HEK293 (cell line): ENCODE data around the gene ANXA7.
A peak's percentile ranks its signal among the peaks of the same experiment; 100 is the strongest.

Experiments used
- CTCF ChIA-PET: fragments of 350-600 bp; formaldehyde crosslinking; extraction: SDS; loops from one replicate; lab custom pipeline; 2021; ENCODE audit warnings: antibody characterized with exemption; lab: Yijun Ruan, JAX
- POLR2A ChIA-PET: fragments of 300-600 bp; formaldehyde crosslinking; extraction: SDS; loops from one replicate; lab custom pipeline; 2020; ENCODE audit warnings: antibody characterized with exemption, inconsistent platforms; lab: Yijun Ruan, JAX
- H3K27ac ChIP-seq: fragments of 200-500 bp; sonication (Bioruptor generic); 2 replicates; pipeline ENCODE4 v1.5.1; 2014; ENCODE audit warnings: low read depth, low read length, control low read depth, inconsistent platforms; ENCODE audit errors: extremely low read depth
- H3K36me3 ChIP-seq, 2 experiments: fragments of 200-500 bp in 1 of 2; sonication (Bioruptor generic) in 1 of 2; 1 replicate in 1 of 2; 2 replicates in 1 of 2; pipeline ENCODE4 v1.5.1; 2014 to 2017; ENCODE audit warnings: inconsistent platforms in 2 of 2, low read length in 2 of 2; ENCODE audit not compliant: control insufficient read depth in 2 of 2, insufficient read depth in 1 of 2
- H3K4me1 ChIP-seq: fragments of 200-500 bp; sonication (Bioruptor generic); 2 replicates; pipeline ENCODE4 v1.5.1; 2014; ENCODE audit warnings: mild to moderate bottlenecking, low read length, inconsistent platforms; ENCODE audit not compliant: control insufficient read depth, insufficient read depth
- H3K4me3 ChIP-seq: 2 replicates; pipeline ENCODE4 v1.5.1; 2011; ENCODE audit warnings: low read depth, mild to moderate bottlenecking, control low read depth, low read length, moderate library complexity
- H3K9me3 ChIP-seq: fragments of 200-500 bp; sonication (Bioruptor generic); 2 replicates; pipeline ENCODE4 v1.5.1; 2014; ENCODE audit warnings: low read depth, low read length, inconsistent platforms; ENCODE audit not compliant: control insufficient read depth, insufficient read depth
- BCL11A ChIP-seq: fragments of 450-650 bp; formaldehyde crosslinking; IDR thresholded peaks from 2 replicates; pipeline ENCODE4 v1.5.1; 2016; ENCODE audit warnings: low read depth, missing biosample characterization, missing genetic modification characterization
- GLIS2 ChIP-seq: fragments of 450-650 bp; formaldehyde crosslinking; IDR thresholded peaks from 2 replicates; pipeline ENCODE4 v1.5.1; 2016; ENCODE audit warnings: missing biosample characterization, missing genetic modification characterization
- KLF1 ChIP-seq: fragments of 450-650 bp; formaldehyde crosslinking; IDR thresholded peaks from 2 replicates; pipeline ENCODE4 v1.5.1; 2016; ENCODE audit warnings: missing biosample characterization, missing genetic modification characterization
- KLF8 ChIP-seq: fragments of 450-650 bp; formaldehyde crosslinking; IDR thresholded peaks from 2 replicates; pipeline ENCODE4 v1.5.1; 2016; ENCODE audit warnings: missing biosample characterization, missing genetic modification characterization
- MEIS1 ChIP-seq: sonication (generic); formaldehyde crosslinking; IDR thresholded peaks from 2 replicates; pipeline ENCODE4 v1.8.1; 2022; ENCODE audit warnings: missing genetic modification reagents, mild to moderate bottlenecking, borderline replicate concordance
- PRDM1 ChIP-seq: fragments of 450-650 bp; formaldehyde crosslinking; IDR thresholded peaks from 2 replicates; pipeline ENCODE4; 2016; ENCODE audit warnings: missing biosample characterization, missing genetic modification characterization
- YY1 ChIP-seq: fragments of 450-650 bp; formaldehyde crosslinking; IDR thresholded peaks from 2 replicates; pipeline ENCODE4 v1.5.1; 2018; ENCODE audit warnings: missing biosample characterization, missing genetic modification characterization
- ZBTB21 ChIP-seq: fragments of 450-650 bp; formaldehyde crosslinking; IDR thresholded peaks from 2 replicates; pipeline ENCODE4 v1.5.1; 2017; ENCODE audit warnings: missing biosample characterization, missing genetic modification characterization
- ZBTB48 ChIP-seq: fragments of 450-650 bp; formaldehyde crosslinking; IDR thresholded peaks from 2 replicates; pipeline ENCODE4 v1.5.1; 2016; ENCODE audit warnings: missing biosample characterization, missing genetic modification characterization
- ZFP3 ChIP-seq: fragments of 450-650 bp; formaldehyde crosslinking; IDR thresholded peaks from 2 replicates; pipeline ENCODE4 v1.5.1; 2016; ENCODE audit warnings: low read depth, missing biosample characterization, missing genetic modification characterization
- ZIC2 ChIP-seq: fragments of 450-650 bp; formaldehyde crosslinking; IDR thresholded peaks from 2 replicates; pipeline ENCODE4 v1.5.1; 2016; ENCODE audit warnings: missing biosample characterization, missing genetic modification characterization
- ZNF157 ChIP-seq: fragments of 450-650 bp; formaldehyde crosslinking; IDR thresholded peaks from 2 replicates; pipeline ENCODE4 v1.5.1; 2016; ENCODE audit warnings: missing biosample characterization, missing genetic modification characterization
- ZNF169 ChIP-seq: fragments of 450-650 bp; formaldehyde crosslinking; IDR thresholded peaks from 2 replicates; pipeline ENCODE4 v1.5.1; 2016; ENCODE audit warnings: missing biosample characterization, missing genetic modification characterization
- ZNF2 ChIP-seq: fragments of 450-650 bp; formaldehyde crosslinking; IDR thresholded peaks from 2 replicates; pipeline ENCODE4 v1.5.1; 2016; ENCODE audit warnings: missing biosample characterization, missing genetic modification characterization
- ZNF324 ChIP-seq: fragments of 450-650 bp; formaldehyde crosslinking; IDR thresholded peaks from 2 replicates; pipeline ENCODE4 v1.5.1; 2016; ENCODE audit warnings: missing biosample characterization, missing genetic modification characterization
- ZNF510 ChIP-seq: fragments of 450-650 bp; formaldehyde crosslinking; IDR thresholded peaks from 2 replicates; pipeline ENCODE4 v1.5.1; 2018; ENCODE audit warnings: mild to moderate bottlenecking, missing genetic modification characterization, missing biosample characterization; ENCODE audit not compliant: insufficient replicate concordance
- ZNF600 ChIP-seq: fragments of 450-650 bp; formaldehyde crosslinking; IDR thresholded peaks from 2 replicates; pipeline ENCODE4 v1.5.1; 2016; ENCODE audit warnings: missing biosample characterization, missing genetic modification characterization
- ZNF623 ChIP-seq: fragments of 450-650 bp; formaldehyde crosslinking; IDR thresholded peaks from 2 replicates; pipeline ENCODE4 v1.5.1; 2016; ENCODE audit warnings: missing biosample characterization, missing genetic modification characterization
- ZNF626 ChIP-seq: fragments of 450-650 bp; sonication (Bioruptor Pico); formaldehyde crosslinking; IDR thresholded peaks from 2 replicates; pipeline ENCODE4 v1.5.1; 2018; ENCODE audit warnings: missing biosample characterization, missing genetic modification characterization, inconsistent platforms
- ZNF76 ChIP-seq: fragments of 450-650 bp; formaldehyde crosslinking; IDR thresholded peaks from 2 replicates; pipeline ENCODE4; 2016; ENCODE audit warnings: low read depth, missing biosample characterization, missing genetic modification characterization, borderline replicate concordance
- ZNF768 ChIP-seq: fragments of 450-650 bp; formaldehyde crosslinking; IDR thresholded peaks from 2 replicates; pipeline ENCODE4 v1.5.1; 2018; ENCODE audit warnings: missing biosample characterization, mild to moderate bottlenecking, missing genetic modification characterization
- TF ChIP-seq, protein P1 (sequence below): fragments of 450-650 bp; formaldehyde crosslinking; IDR thresholded peaks from 2 replicates; pipeline ENCODE4 v1.5.1; 2016; ENCODE audit warnings: missing biosample characterization, missing genetic modification characterization
- TF ChIP-seq, protein P2 (sequence below): fragments of 450-650 bp; formaldehyde crosslinking; IDR thresholded peaks from 2 replicates; pipeline ENCODE4 v1.5.1; 2016; ENCODE audit warnings: missing biosample characterization, missing genetic modification characterization
- TF ChIP-seq, protein P3 (sequence below): fragments of 450-650 bp; IDR thresholded peaks from 2 replicates; pipeline ENCODE4 v1.5.1; 2018; ENCODE audit warnings: missing biosample characterization, missing genetic modification characterization
- TF ChIP-seq, protein P4 (sequence below): fragments of 450-650 bp; formaldehyde crosslinking; IDR thresholded peaks from 2 replicates; pipeline ENCODE4 v1.5.1; 2016; ENCODE audit warnings: missing biosample characterization, missing genetic modification characterization
- TF ChIP-seq, protein P5 (sequence below): fragments of 450-650 bp; formaldehyde crosslinking; IDR thresholded peaks from 2 replicates; pipeline ENCODE4 v1.5.1; 2016; ENCODE audit warnings: missing biosample characterization, missing genetic modification characterization

The ANXA7 gene

DNA sequence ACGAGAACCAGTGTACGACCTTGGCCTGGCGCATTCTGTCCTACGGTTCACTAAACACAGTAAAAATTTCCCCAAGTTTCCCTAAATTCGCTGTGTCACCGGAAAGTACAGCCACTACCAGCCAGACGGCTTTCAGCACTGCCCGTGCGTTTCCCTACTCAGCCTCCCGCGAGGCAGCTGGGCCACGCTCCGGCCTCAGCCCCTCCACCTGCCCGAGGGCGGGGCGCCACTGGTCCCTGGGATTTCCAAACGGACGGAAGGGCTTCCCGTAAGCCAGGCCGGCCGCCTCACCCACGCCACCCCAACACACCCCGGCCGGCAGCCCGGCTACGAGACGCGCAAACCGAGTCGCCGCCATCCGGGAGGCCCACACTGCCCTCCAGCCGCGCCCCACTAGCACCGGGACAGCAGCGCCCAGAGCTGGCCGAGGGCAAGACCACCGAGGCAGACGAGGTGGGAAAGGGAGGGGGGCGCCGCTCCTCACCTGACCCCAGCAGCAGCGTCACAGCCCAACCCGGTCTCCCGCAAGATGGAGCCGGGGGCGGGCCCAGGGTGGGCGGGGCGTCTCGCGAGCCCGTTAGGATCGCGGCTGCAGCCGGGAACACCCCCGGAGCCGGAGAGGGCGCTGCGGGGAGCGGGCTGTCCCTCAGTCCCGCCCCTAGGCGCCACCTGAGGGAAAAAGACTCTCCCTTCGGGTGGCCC, at the start of gene ANXA7:
Gene ANXA7, minus strand, starts transcription at position 531 of the 702 bp plus-strand sequence. CDS start 13,202 bp downstream, outside the sequence.
- Histone ChIP-seq H3K4me1 (no peaks in the 10 kb centered on the region), H3K27ac (peak within 1 kb of the TSS; percentile 83), H3K9me3 (no peaks in the 10 kb centered on the region), H3K4me3 (peak within 1 kb of the TSS; percentile 99), H3K36me3 (no peaks in the 10 kb centered on the region; a peak in 1 of 3 replicates)
- ChIA-PET POLR2A (interaction anchor here (0.8 to 3.2 kb wide), 5 partner anchors 15 to 166 kb away, joined by 3 to 22 read pairs (median 3); partner anchors contain the start of genes CFAP70, DNAJC9 and PPP3CB), CTCF (interaction anchor here (0.6 kb wide), 1 partner anchor 10 kb away, joined by 4 read pairs; no protein-coding TSS in a partner anchor)
- TF ChIP-seq ZBTB21, result peak; percentile 63
- TF ChIP-seq, protein P1, sequence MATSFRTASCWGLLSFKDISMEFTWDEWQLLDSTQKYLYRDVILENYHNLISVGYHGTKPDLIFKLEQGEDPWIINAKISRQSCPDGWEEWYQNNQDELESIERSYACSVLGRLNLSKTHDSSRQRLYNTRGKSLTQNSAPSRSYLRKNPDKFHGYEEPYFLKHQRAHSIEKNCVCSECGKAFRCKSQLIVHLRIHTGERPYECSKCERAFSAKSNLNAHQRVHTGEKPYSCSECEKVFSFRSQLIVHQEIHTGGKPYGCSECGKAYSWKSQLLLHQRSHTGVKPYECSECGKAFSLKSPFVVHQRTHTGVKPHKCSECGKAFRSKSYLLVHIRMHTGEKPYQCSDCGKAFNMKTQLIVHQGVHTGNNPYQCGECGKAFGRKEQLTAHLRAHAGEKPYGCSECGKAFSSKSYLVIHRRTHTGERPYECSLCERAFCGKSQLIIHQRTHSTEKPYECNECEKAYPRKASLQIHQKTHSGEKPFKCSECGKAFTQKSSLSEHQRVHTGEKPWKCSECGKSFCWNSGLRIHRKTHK (tag by site-specific recombination), result no peak
- peak; percentile 87; the same call in 1 of the 2 replicates for TF ChIP-seq ZNF2 (tag by site-specific recombination)
- TF ChIP-seq ZNF768, result no peak
- no peak for TF ChIP-seq ZNF157
- peak; percentile 65 for TF ChIP-seq PRDM1 (tag by site-specific recombination)
- TF ChIP-seq, protein P2, sequence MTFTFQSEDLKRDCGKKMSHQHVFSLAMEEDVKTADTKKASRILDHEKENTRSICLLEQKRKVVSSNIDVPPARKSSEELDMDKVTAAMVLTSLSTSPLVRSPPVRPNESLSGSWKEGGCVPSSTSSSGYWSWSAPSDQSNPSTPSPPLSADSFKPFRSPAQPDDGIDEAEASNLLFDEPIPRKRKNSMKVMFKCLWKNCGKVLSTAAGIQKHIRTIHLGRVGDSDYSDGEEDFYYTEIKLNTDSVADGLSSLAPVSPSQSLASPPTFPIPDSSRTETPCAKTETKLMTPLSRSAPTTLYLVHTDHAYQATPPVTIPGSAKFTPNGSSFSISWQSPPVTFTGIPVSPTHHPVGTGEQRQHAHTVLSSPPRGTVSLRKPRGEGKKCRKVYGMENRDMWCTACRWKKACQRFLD (tag by site-specific recombination), result peak; percentile 93
- TF ChIP-seq, protein P3, sequence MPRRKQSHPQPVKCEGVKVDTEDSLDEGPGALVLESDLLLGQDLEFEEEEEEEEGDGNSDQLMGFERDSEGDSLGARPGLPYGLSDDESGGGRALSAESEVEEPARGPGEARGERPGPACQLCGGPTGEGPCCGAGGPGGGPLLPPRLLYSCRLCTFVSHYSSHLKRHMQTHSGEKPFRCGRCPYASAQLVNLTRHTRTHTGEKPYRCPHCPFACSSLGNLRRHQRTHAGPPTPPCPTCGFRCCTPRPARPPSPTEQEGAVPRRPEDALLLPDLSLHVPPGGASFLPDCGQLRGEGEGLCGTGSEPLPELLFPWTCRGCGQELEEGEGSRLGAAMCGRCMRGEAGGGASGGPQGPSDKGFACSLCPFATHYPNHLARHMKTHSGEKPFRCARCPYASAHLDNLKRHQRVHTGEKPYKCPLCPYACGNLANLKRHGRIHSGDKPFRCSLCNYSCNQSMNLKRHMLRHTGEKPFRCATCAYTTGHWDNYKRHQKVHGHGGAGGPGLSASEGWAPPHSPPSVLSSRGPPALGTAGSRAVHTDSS (tag by site-specific recombination), result no peak
- TF ChIP-seq KLF1 (tag by site-specific recombination), result peak; percentile 89
- 0 out of 2 replicates have a peak, but pooled peaks have one; percentile 27 for TF ChIP-seq ZIC2
- peak; percentile 84; the same call in 1 of the 2 replicates for TF ChIP-seq ZNF324 (tag by site-specific recombination)
- peak; percentile 97 for TF ChIP-seq ZNF600
- TF ChIP-seq ZNF510 (tag by site-specific recombination), result no peak
- TF ChIP-seq MEIS1 (CRISPR knock-in tag), result no peak
- TF ChIP-seq, protein P4, sequence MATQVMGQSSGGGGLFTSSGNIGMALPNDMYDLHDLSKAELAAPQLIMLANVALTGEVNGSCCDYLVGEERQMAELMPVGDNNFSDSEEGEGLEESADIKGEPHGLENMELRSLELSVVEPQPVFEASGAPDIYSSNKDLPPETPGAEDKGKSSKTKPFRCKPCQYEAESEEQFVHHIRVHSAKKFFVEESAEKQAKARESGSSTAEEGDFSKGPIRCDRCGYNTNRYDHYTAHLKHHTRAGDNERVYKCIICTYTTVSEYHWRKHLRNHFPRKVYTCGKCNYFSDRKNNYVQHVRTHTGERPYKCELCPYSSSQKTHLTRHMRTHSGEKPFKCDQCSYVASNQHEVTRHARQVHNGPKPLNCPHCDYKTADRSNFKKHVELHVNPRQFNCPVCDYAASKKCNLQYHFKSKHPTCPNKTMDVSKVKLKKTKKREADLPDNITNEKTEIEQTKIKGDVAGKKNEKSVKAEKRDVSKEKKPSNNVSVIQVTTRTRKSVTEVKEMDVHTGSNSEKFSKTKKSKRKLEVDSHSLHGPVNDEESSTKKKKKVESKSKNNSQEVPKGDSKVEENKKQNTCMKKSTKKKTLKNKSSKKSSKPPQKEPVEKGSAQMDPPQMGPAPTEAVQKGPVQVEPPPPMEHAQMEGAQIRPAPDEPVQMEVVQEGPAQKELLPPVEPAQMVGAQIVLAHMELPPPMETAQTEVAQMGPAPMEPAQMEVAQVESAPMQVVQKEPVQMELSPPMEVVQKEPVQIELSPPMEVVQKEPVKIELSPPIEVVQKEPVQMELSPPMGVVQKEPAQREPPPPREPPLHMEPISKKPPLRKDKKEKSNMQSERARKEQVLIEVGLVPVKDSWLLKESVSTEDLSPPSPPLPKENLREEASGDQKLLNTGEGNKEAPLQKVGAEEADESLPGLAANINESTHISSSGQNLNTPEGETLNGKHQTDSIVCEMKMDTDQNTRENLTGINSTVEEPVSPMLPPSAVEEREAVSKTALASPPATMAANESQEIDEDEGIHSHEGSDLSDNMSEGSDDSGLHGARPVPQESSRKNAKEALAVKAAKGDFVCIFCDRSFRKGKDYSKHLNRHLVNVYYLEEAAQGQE (tag by site-specific recombination), result peak; percentile 61
- peak; percentile 87; the same call in 1 of the 2 replicates for TF ChIP-seq ZNF76 (tag by site-specific recombination)
- TF ChIP-seq YY1, result peak; percentile 71; the same call in 1 of the 2 replicates
- TF ChIP-seq ZNF626, result no peak
- peak; percentile 96 for TF ChIP-seq KLF8 (tag by site-specific recombination)
- TF ChIP-seq ZFP3 (tag by site-specific recombination), result no peak
- TF ChIP-seq BCL11A, result peak; percentile 72
- TF ChIP-seq GLIS2 (tag by site-specific recombination), result peak; percentile 97
- TF ChIP-seq, protein P5, sequence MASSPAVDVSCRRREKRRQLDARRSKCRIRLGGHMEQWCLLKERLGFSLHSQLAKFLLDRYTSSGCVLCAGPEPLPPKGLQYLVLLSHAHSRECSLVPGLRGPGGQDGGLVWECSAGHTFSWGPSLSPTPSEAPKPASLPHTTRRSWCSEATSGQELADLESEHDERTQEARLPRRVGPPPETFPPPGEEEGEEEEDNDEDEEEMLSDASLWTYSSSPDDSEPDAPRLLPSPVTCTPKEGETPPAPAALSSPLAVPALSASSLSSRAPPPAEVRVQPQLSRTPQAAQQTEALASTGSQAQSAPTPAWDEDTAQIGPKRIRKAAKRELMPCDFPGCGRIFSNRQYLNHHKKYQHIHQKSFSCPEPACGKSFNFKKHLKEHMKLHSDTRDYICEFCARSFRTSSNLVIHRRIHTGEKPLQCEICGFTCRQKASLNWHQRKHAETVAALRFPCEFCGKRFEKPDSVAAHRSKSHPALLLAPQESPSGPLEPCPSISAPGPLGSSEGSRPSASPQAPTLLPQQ (tag by site-specific recombination), result peak; percentile 83
- TF ChIP-seq ZBTB48 (tag by site-specific recombination), result peak; percentile 98
- TF ChIP-seq ZNF623 (tag by site-specific recombination), result no peak
- TF ChIP-seq ZNF169, result no peak
